SK-N-SH treated with all-trans-retinoic acid at 6 μM for 48 hours (cell line): ENCODE data around the gene TMX4.

Experiments used
- ARNTL ChIP-seq: fragments of 450-650 bp; formaldehyde crosslinking; IDR thresholded peaks from 2 replicates; pipeline ENCODE4 v1.5.0; 2020; ENCODE audit warnings: low read depth, mild to moderate bottlenecking, moderate library complexity, borderline replicate concordance
- BACH2 ChIP-seq: fragments of 250-450 bp; sonication (Bioruptor Pico); IDR thresholded peaks from 2 replicates; pipeline ENCODE4 v1.9.0; 2021; ENCODE audit warnings: mild to moderate bottlenecking, borderline replicate concordance
- OSR1 ChIP-seq: fragments of 250-450 bp; sonication (Bioruptor Pico); IDR thresholded peaks from 2 replicates; pipeline ENCODE4 v1.8.0; 2022; ENCODE audit warnings: moderate library complexity, mild to moderate bottlenecking, inconsistent platforms
- PPARA ChIP-seq: fragments of 250-450 bp; sonication (Bioruptor Pico); IDR thresholded peaks from 2 replicates; pipeline ENCODE4 v1.5.0; 2020; ENCODE audit warnings: mild to moderate bottlenecking, borderline replicate concordance
- TOX ChIP-seq: fragments of 250-450 bp; sonication (Bioruptor Pico); IDR thresholded peaks from 2 replicates; pipeline ENCODE4 v1.8.0; 2021; ENCODE audit warnings: mild to moderate bottlenecking, moderate library complexity, borderline replicate concordance
- ZFP3 ChIP-seq: fragments of 250-450 bp; sonication (Bioruptor Pico); IDR thresholded peaks from 2 replicates; pipeline ENCODE4 v1.5.0; 2020; ENCODE audit warnings: mild to moderate bottlenecking, moderate library complexity
- ZFP30 ChIP-seq: fragments of 450-650 bp; formaldehyde crosslinking; IDR thresholded peaks from 2 replicates; pipeline ENCODE4 v1.5.0; 2022; ENCODE audit warnings: mild to moderate bottlenecking, moderate library complexity
- ZNF565 ChIP-seq: fragments of 450-650 bp; formaldehyde crosslinking; conservative IDR thresholded peaks from 2 replicates; pipeline ENCODE4 v1.5.0; 2020; ENCODE audit warnings: low read depth, mild to moderate bottlenecking, moderate library complexity
- ZNF70 ChIP-seq: fragments of 450-650 bp; formaldehyde crosslinking; IDR thresholded peaks from 2 replicates; pipeline ENCODE4 v1.5.0; 2020; ENCODE audit warnings: mild to moderate bottlenecking, moderate library complexity
- ZNF8 ChIP-seq: fragments of 450-650 bp; formaldehyde crosslinking; IDR thresholded peaks from 2 replicates; pipeline ENCODE4 v1.5.0; 2020; ENCODE audit warnings: mild to moderate bottlenecking, moderate library complexity
- TF ChIP-seq, protein P1 (sequence below): fragments of 250-450 bp; sonication (Bioruptor Pico); IDR thresholded peaks from 2 replicates; pipeline ENCODE4 v1.5.1; 2021; ENCODE audit warnings: mild to moderate bottlenecking, moderate library complexity
- TF ChIP-seq, protein P2 (sequence below): fragments of 250-450 bp; sonication (Bioruptor Pico); IDR thresholded peaks from 2 replicates; pipeline ENCODE4 v1.8.0; 2020; ENCODE audit warnings: mild to moderate bottlenecking, moderate library complexity, borderline replicate concordance
- TF ChIP-seq, protein P3 (sequence below): fragments of 250-450 bp; sonication (Bioruptor Pico); IDR thresholded peaks from 2 replicates; pipeline ENCODE4 v1.5.0; 2020; ENCODE audit warnings: mild to moderate bottlenecking, moderate library complexity
- TF ChIP-seq, protein P4 (sequence below): fragments of 250-450 bp; sonication (Bioruptor Pico); IDR thresholded peaks from 2 replicates; pipeline ENCODE4 v1.5.1; 2020; ENCODE audit warnings: low read depth, mild to moderate bottlenecking, moderate library complexity

DNA sequence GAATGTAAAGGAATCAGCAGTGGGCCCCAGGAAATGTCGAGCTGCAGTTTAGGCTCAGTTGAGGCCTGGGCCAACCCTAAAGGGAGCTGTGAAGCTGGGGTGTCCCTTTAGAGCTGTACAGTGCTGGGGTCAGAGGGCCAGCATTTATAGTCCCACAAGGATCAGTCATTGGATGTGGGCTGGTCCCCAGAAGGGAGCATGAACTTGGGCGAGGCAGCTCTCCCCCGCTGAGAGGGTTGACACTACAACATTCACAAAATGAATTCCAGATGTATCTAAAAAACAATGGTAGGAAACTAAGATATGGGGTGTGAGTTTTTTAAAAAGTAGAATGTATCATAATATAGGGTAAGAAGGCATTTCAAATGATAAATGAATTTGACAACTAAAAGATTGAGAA, 29.7 kb upstream of the TMX4 start:
- TF ChIP-seq ZFP30: no peak
- TF ChIP-seq ZNF565 (CRISPR knock-in tag): no peak
- TF ChIP-seq, protein P1, sequence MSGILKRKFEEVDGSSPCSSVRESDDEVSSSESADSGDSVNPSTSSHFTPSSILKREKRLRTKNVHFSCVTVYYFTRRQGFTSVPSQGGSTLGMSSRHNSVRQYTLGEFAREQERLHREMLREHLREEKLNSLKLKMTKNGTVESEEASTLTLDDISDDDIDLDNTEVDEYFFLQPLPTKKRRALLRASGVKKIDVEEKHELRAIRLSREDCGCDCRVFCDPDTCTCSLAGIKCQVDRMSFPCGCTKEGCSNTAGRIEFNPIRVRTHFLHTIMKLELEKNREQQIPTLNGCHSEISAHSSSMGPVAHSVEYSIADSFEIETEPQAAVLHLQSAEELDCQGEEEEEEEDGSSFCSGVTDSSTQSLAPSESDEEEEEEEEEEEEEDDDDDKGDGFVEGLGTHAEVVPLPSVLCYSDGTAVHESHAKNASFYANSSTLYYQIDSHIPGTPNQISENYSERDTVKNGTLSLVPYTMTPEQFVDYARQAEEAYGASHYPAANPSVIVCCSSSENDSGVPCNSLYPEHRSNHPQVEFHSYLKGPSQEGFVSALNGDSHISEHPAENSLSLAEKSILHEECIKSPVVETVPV (CRISPR knock-in tag): no peak
- TF ChIP-seq, protein P2, sequence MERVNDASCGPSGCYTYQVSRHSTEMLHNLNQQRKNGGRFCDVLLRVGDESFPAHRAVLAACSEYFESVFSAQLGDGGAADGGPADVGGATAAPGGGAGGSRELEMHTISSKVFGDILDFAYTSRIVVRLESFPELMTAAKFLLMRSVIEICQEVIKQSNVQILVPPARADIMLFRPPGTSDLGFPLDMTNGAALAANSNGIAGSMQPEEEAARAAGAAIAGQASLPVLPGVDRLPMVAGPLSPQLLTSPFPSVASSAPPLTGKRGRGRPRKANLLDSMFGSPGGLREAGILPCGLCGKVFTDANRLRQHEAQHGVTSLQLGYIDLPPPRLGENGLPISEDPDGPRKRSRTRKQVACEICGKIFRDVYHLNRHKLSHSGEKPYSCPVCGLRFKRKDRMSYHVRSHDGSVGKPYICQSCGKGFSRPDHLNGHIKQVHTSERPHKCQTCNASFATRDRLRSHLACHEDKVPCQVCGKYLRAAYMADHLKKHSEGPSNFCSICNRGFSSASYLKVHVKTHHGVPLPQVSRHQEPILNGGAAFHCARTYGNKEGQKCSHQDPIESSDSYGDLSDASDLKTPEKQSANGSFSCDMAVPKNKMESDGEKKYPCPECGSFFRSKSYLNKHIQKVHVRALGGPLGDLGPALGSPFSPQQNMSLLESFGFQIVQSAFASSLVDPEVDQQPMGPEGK (CRISPR knock-in tag): no peak
- no peak for TF ChIP-seq ZNF70
- TF ChIP-seq ZNF8: no peak
- no peak for TF ChIP-seq ARNTL (CRISPR knock-in tag)
- no peak for TF ChIP-seq PPARA
- TF ChIP-seq, protein P3, sequence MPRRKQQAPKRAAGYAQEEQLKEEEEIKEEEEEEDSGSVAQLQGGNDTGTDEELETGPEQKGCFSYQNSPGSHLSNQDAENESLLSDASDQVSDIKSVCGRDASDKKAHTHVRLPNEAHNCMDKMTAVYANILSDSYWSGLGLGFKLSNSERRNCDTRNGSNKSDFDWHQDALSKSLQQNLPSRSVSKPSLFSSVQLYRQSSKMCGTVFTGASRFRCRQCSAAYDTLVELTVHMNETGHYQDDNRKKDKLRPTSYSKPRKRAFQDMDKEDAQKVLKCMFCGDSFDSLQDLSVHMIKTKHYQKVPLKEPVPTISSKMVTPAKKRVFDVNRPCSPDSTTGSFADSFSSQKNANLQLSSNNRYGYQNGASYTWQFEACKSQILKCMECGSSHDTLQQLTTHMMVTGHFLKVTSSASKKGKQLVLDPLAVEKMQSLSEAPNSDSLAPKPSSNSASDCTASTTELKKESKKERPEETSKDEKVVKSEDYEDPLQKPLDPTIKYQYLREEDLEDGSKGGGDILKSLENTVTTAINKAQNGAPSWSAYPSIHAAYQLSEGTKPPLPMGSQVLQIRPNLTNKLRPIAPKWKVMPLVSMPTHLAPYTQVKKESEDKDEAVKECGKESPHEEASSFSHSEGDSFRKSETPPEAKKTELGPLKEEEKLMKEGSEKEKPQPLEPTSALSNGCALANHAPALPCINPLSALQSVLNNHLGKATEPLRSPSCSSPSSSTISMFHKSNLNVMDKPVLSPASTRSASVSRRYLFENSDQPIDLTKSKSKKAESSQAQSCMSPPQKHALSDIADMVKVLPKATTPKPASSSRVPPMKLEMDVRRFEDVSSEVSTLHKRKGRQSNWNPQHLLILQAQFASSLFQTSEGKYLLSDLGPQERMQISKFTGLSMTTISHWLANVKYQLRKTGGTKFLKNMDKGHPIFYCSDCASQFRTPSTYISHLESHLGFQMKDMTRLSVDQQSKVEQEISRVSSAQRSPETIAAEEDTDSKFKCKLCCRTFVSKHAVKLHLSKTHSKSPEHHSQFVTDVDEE (CRISPR knock-in tag): no peak
- TF ChIP-seq BACH2 (CRISPR knock-in tag): no peak
- TF ChIP-seq TOX (CRISPR knock-in tag): no peak
- TF ChIP-seq, protein P4, sequence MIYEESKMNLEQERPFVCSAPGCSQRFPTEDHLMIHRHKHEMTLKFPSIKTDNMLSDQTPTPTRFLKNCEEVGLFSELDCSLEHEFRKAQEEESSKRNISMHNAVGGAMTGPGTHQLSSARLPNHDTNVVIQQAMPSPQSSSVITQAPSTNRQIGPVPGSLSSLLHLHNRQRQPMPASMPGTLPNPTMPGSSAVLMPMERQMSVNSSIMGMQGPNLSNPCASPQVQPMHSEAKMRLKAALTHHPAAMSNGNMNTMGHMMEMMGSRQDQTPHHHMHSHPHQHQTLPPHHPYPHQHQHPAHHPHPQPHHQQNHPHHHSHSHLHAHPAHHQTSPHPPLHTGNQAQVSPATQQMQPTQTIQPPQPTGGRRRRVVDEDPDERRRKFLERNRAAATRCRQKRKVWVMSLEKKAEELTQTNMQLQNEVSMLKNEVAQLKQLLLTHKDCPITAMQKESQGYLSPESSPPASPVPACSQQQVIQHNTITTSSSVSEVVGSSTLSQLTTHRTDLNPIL: no peak
- TF ChIP-seq ZFP3 (CRISPR knock-in tag): no peak
- TF ChIP-seq OSR1: no peak
